Esophagus (tissue), 2 donors: Measurements from ENCODE around the gene PDCL2. TPM values are rescaled to one million over a fixed set of nuclear protein-coding genes. Genes with fewer than 3 reads are reported as not detected.
"Not testable (repeated sequence)": the region's sequence is repeated elsewhere in the genome, so short reads cannot be mapped to it uniquely, and the experiment has no call there.

Experiments
- H3K27ac ChIP-seq, 2 donors: one replicate each; pipeline ENCODE4 v1.5.1; 2013; ENCODE audit warnings: low read depth in 2 of 2, mild to moderate bottlenecking in 2 of 2, inconsistent platforms in 1 of 2, low read length in 1 of 2, moderate library complexity in 1 of 2
- H3K27me3 ChIP-seq, 2 donors: one replicate each; pipeline ENCODE4 v1.6.1; 2013; ENCODE audit warnings: low read length in 2 of 2, control low read depth in 1 of 2, mild to moderate bottlenecking in 1 of 2; ENCODE audit not compliant: insufficient read depth in 2 of 2, control insufficient read depth in 1 of 2
- H3K36me3 ChIP-seq, 2 donors: one replicate each; pipeline ENCODE4 v1.6.1; 2013; ENCODE audit warnings: low read length in 1 of 2; ENCODE audit not compliant: control insufficient read depth in 2 of 2, insufficient read depth in 2 of 2
- H3K4me1 ChIP-seq, 2 donors: one replicate each; pipeline ENCODE4 v1.6.1; 2013; ENCODE audit warnings: low read length in 1 of 2; ENCODE audit not compliant: control insufficient read depth in 2 of 2, insufficient read depth in 2 of 2
- H3K4me3 ChIP-seq, 2 donors: one replicate each; pipeline ENCODE4 v1.5.1; 2013; ENCODE audit warnings: low read length in 2 of 2, mild to moderate bottlenecking in 2 of 2, low read depth in 1 of 2, moderate library complexity in 1 of 2
- H3K9me3 ChIP-seq, 2 donors: one replicate each; pipeline ENCODE4 v1.6.1; 2013; ENCODE audit warnings: mild to moderate bottlenecking in 2 of 2, low read depth in 1 of 2, low read length in 1 of 2, moderate library complexity in 1 of 2; ENCODE audit not compliant: control insufficient read depth in 2 of 2, insufficient read depth in 1 of 2
- WGBS, 2 donors: extraction: QIAGEN DNeasy Blood & Tissue Kit; methylation state at CpG; one replicate each; pipeline ENCODE4 v1.1.7; 2013; 5-methylcytosine and 5-hydroxymethylcytosine counted together
- polyA plus RNA-seq, 2 donors: library from polyadenylated mRNA; stranded (reverse); fragments of 200-250 nt; gene quantifications; one replicate each; pipeline ENCODE4 v1.2.3, GENCODE V29; 2013
- donor health status: healthy with polysubstance abuse.
- donor health status: Bipolar disorder and iron deficiency.

The PDCL2 gene
- polyA plus RNA-seq, 2 donors, result 0.39 to 1.2 TPM

- H3K27ac ChIP-seq, result no peak overlapping the region
- WGBS, 2 donors, result 94 to 98% methylated on average over 1 of the region's 1 CpG
- H3K36me3 ChIP-seq, result no peaks in the 10 kb centered on the region
- H3K9me3 ChIP-seq, result no peaks in the 10 kb centered on the region
- H3K27me3 ChIP-seq, result no peaks in the 10 kb centered on the region
- H3K4me3 ChIP-seq, result no peak overlapping the region
- no peaks in the 10 kb centered on the region for H3K4me1 ChIP-seq
Measured at GRCh38 chr4:55561889-55562288, 30.2 kb downstream of the PDCL2 start.

GRCh38 chr4:55560096-55560495 lies 31.9 kb downstream of the PDCL2 start:
- Histone ChIP-seq H3K4me3 (no peak overlapping the region), H3K36me3 (no peaks in the 10 kb centered on the region), H3K9me3 (no peaks in the 10 kb centered on the region), H3K4me1 (no peaks in the 10 kb centered on the region), H3K27me3 (no peaks in the 10 kb centered on the region), H3K27ac (no peak overlapping the region)
- WGBS, 2 donors, result 75 to 86% methylated on average over 3 of the region's 3 CpGs

DNA sequence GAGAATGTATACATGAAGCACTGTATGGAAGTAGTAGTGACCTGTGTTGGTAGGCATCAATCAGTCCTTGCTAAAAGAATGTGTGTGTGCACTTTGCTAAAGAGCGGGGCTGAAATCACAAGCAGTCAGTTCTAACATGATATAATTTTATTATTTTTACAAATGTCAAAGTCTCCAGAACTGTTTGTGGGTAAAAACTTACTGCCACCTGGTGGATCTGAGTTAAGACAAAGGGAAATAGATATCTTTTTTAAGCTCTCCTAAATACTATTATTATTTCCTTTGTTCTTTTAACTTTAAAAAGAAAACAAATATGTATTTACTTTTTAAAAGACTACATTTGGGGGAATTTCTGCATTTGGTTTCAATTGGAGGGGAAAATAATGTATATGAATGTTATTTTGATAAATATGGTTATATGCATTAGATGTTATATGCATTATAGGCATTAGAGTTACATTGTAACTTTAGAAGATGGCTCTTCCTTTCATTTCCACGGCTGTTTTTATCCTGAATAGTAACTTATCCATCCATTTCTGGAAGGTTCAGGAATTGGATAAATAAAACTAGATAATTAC lies 37.5 kb downstream of the PDCL2 start:
- no peak overlapping the region for H3K4me3 ChIP-seq
- no peak overlapping the region for H3K27ac ChIP-seq
- no peaks in the 10 kb centered on the region for H3K36me3 ChIP-seq
- WGBS, 2 donors, result 40 to 55% methylated on average over 2 of the region's 2 CpGs
- H3K27me3 ChIP-seq, result no peaks in the 10 kb centered on the region
- H3K4me1 ChIP-seq, result no peaks in the 10 kb centered on the region
- H3K9me3 ChIP-seq, result no peaks in the 10 kb centered on the region

GRCh38 chr4:55553441-55554201 lies 38.4 kb downstream of the PDCL2 start:
- Histone ChIP-seq H3K9me3 (no peaks in the 10 kb centered on the region), H3K36me3 (no peaks in the 10 kb centered on the region), H3K27ac (no peak overlapping the region), H3K4me1 (no peaks in the 10 kb centered on the region), H3K4me3 (no peak overlapping the region), H3K27me3 (no peaks in the 10 kb centered on the region)
- 58 to 64% methylated on average over 10 of the region's 10 CpGs for WGBS, 2 donors

DNA sequence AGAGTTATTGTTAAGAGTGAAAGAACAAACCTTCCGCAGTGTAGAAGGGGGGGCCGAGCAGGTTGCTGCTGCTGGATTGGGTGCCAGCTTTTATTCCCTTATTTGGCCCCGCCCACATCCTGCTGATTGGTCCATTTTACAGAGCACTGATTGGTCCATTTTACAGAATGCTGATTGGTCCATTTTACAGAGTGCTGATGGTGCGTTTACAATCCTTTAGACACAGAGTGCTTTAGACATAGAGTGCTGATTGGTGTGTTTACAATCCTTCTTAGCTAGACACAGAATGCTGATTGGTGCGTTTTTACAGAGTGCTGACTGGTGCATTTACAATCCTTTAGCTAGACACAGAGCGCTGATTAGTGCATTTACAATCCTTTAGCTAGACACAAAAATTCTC lies 40.1 kb downstream of the PDCL2 start:
- not testable (repeated sequence) for H3K4me1 ChIP-seq, H3K4me3 ChIP-seq, H3K9me3 ChIP-seq, H3K36me3 ChIP-seq, H3K27ac ChIP-seq, H3K27me3 ChIP-seq
- 86 to 94% methylated on average over 6 of the region's 6 CpGs for WGBS, 2 donors

DNA sequence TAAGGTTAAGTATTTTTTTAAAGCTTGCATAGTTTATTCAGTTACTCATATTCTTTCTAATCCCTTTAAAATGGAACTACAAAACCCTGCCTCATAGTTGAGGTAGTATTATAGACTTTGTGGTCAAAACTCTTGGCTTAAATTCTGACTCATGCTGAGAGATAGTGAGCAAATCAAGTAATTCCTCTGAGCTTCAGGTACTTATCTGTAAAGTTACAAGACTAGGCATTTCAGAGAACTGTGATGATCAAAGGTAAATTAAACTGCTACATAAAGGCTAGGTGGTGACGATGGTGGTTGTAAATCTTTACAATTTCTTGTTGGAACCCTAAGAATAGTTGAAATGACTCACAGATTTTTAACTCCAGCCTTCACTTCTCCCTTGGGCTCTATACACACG lies 42.2 kb downstream of the PDCL2 start:
- 44 to 51% methylated on average over 2 of the region's 2 CpGs for WGBS, 2 donors
- Histone ChIP-seq H3K9me3 (no peaks in the 10 kb centered on the region), H3K27me3 (no peaks in the 10 kb centered on the region), H3K4me3 (no peak overlapping the region), H3K36me3 (no peaks in the 10 kb centered on the region), H3K27ac (no peak overlapping the region), H3K4me1 (no peaks in the 10 kb centered on the region)

- WGBS, 2 donors, result 82 to 83% methylated on average over 4 of the region's 4 CpGs
Measured at GRCh38 chr4:55547918-55548317, 44.1 kb downstream of the PDCL2 start.

DNA sequence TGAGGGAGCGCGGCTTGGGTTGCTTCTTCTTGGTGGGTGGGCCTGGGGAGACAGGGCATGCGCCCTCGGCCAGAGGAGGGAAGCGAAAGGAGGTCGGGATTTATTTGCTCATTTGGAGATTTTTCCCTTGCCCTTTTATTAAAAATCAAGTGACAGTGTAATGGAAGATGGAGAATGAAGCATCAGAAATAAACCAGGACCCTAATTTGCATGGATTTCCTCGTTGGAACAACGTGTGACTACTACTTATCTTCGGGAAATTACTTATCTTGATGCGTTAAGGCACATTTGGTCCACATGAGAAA lies 44.6 kb downstream of the PDCL2 start:
- 2 to 5% methylated on average over 10 of the region's 10 CpGs for WGBS, 2 donors
- Histone ChIP-seq H3K36me3 (no peaks in the 10 kb centered on the region), H3K4me1 (no peaks in the 10 kb centered on the region), H3K27me3 (no peaks in the 10 kb centered on the region), H3K27ac (peak overlapping the region; percentile 96 to 100), H3K4me3 (peak overlapping the region; percentile 77 to 85), H3K9me3 (no peaks in the 10 kb centered on the region)

More at GRCh38 chr4:55547918-55548317, 44.1 kb downstream of the PDCL2 start:
- Histone ChIP-seq H3K9me3 (no peaks in the 10 kb centered on the region), H3K4me3 (no peak overlapping the region), H3K27me3 (no peaks in the 10 kb centered on the region), H3K4me1 (no peaks in the 10 kb centered on the region), H3K36me3 (no peaks in the 10 kb centered on the region), H3K27ac (no peak overlapping the region)

- Histone ChIP-seq H3K27me3 (no peaks in the 10 kb centered on the region), H3K4me3 (peak within 1 kb of the TSS; percentile 77 to 85), H3K4me1 (no peaks in the 10 kb centered on the region), H3K27ac (peak within 1 kb of the TSS; percentile 96 to 100), H3K36me3 (no peaks in the 10 kb centered on the region), H3K9me3 (no peaks in the 10 kb centered on the region)
- 0% methylated on average over 68 to 71 of the region's 71 CpGs for WGBS, 2 donors
Measured at GRCh38 chr4:55546756-55547465, 45.1 kb downstream of the PDCL2 start, which contains the start of gene CLOCK. Gene CLOCK (minus strand): TSS chr4:55546909. CDS start chr4:55482785, 64,124 bp downstream.

DNA sequence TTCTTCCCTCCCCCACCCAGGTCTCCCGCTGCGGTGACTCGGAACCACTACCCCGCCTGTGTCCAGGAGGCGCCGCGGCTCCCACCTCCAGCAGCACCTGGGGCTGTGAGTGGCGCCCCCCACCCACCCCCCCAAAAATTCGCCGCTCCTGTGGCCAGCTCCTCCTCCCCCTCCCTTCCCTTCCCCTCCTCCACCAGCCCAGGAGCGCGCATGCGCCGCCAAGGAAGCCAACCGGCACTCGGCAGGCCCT lies 45.6 kb downstream of the PDCL2 start:
- 0 to 5% methylated on average over 4 to 16 of the region's 16 CpGs for WGBS, 2 donors
- peak overlapping the region; percentile 96 to 100 for H3K27ac ChIP-seq
- peak overlapping the region; percentile 77 to 85 for H3K4me3 ChIP-seq
- no peaks in the 10 kb centered on the region for H3K9me3 ChIP-seq
- H3K27me3 ChIP-seq, result no peaks in the 10 kb centered on the region
- no peaks in the 10 kb centered on the region for H3K36me3 ChIP-seq
- H3K4me1 ChIP-seq, result no peaks in the 10 kb centered on the region
